ENCODE measurements around the gene ACTN4.
A peak's percentile ranks its signal among the peaks of the same experiment; 100 is the strongest.

ACTN4 gene

GRCh38 chr19:38662537-38663155 is 15.2 kb downstream of the ACTN4 start:
- TF ChIP-seq ZNF274 (IDR thresholded peaks at IDR 0.05; ENCODE audit: low read depth, low read length): no peak

GRCh38 chr19:38663156-38663651 is 15.8 kb downstream of the ACTN4 start:
- no peak overlapping the region for H3K4me3 ChIP-seq (ENCODE audit: low read length)
- TF ChIP-seq ZNF274 (IDR thresholded peaks at IDR 0.05; ENCODE audit: low read depth, low read length): no peak

More at GRCh38 chr19:38662537-38663155, 15.2 kb downstream of the ACTN4 start:
- H3K4me3 ChIP-seq (ENCODE audit: low read length): no peak overlapping the region

GRCh38 chr19:38663957-38664502 is 16.6 kb downstream of the ACTN4 start:
- no peak for TF ChIP-seq ZNF274 (IDR thresholded peaks at IDR 0.05; ENCODE audit: low read depth, low read length)
- no peak overlapping the region for H3K4me3 ChIP-seq (ENCODE audit: low read length)

- no peak for TF ChIP-seq ZNF274 (IDR thresholded peaks at IDR 0.05; ENCODE audit: low read depth, low read length)
- no peak overlapping the region for H3K4me3 ChIP-seq (ENCODE audit: low read length)
These were observed 17.2 kb downstream of the ACTN4 start for GRCh38 chr19:38664503-38665211.

- TF ChIP-seq ZNF274 (IDR thresholded peaks at IDR 0.05; ENCODE audit: low read depth, low read length): no peak
- H3K4me3 ChIP-seq (ENCODE audit: low read length): no peak overlapping the region
These were observed 17.9 kb downstream of the ACTN4 start for GRCh38 chr19:38665219-38665931.

GRCh38 chr19:38665950-38666662 is 18.7 kb downstream of the ACTN4 start:
- no peak overlapping the region for H3K4me3 ChIP-seq (ENCODE audit: low read length)
- TF ChIP-seq ZNF274 (IDR thresholded peaks at IDR 0.05; ENCODE audit: low read depth, low read length): no peak

- H3K4me3 ChIP-seq (ENCODE audit: low read length): no peak overlapping the region; the same call in 1 of the 2 replicates
- no peak for TF ChIP-seq ZNF274 (IDR thresholded peaks at IDR 0.05; ENCODE audit: low read depth, low read length)
These were observed 19.4 kb downstream of the ACTN4 start for GRCh38 chr19:38666663-38667511.

GRCh38 chr19:38667661-38668171 is 20.3 kb downstream of the ACTN4 start:
- peak overlapping the region; percentile 19; the same call in 1 of the 2 replicates for H3K4me3 ChIP-seq (ENCODE audit: low read length)
- TF ChIP-seq ZNF274 (IDR thresholded peaks at IDR 0.05; ENCODE audit: low read depth, low read length): no peak

- no peak overlapping the region for H3K4me3 ChIP-seq (ENCODE audit: low read length)
- no peak for TF ChIP-seq ZNF274 (IDR thresholded peaks at IDR 0.05; ENCODE audit: low read depth, low read length)
These were observed 22.1 kb downstream of the ACTN4 start for GRCh38 chr19:38669552-38669951.

GRCh38 chr19:38670921-38671398 is 23.5 kb downstream of the ACTN4 start:
- no peak for TF ChIP-seq ZNF274 (IDR thresholded peaks at IDR 0.05; ENCODE audit: low read depth, low read length)
- H3K4me3 ChIP-seq (ENCODE audit: low read length): no peak overlapping the region

GRCh38 chr19:38671654-38672053 is 24.2 kb downstream of the ACTN4 start:
- no peak for TF ChIP-seq ZNF274 (IDR thresholded peaks at IDR 0.05; ENCODE audit: low read depth, low read length)
- no peak overlapping the region for H3K4me3 ChIP-seq (ENCODE audit: low read length)

- no peak for TF ChIP-seq ZNF274 (IDR thresholded peaks at IDR 0.05; ENCODE audit: low read depth, low read length)
- H3K4me3 ChIP-seq (ENCODE audit: low read length): no peak overlapping the region
These were observed 25.6 kb downstream of the ACTN4 start for GRCh38 chr19:38673030-38673429.
